ENCODE results near the gene MIPOL1. TPM values are rescaled to one million over a fixed set of nuclear protein-coding genes. Genes with fewer than 3 reads are reported as not detected.
A peak's percentile ranks its signal among the peaks of the same experiment; 100 is the strongest.
"Not testable (repeated sequence)": the region's sequence is repeated elsewhere in the genome, so short reads cannot be mapped to it uniquely, and the experiment has no call there.

The MIPOL1 gene
- total and polyA plus RNA-seq, 2 of the 4 experiments (the other 2 are of a cell fraction), result 2.7 to 5.9 TPM

DNA sequence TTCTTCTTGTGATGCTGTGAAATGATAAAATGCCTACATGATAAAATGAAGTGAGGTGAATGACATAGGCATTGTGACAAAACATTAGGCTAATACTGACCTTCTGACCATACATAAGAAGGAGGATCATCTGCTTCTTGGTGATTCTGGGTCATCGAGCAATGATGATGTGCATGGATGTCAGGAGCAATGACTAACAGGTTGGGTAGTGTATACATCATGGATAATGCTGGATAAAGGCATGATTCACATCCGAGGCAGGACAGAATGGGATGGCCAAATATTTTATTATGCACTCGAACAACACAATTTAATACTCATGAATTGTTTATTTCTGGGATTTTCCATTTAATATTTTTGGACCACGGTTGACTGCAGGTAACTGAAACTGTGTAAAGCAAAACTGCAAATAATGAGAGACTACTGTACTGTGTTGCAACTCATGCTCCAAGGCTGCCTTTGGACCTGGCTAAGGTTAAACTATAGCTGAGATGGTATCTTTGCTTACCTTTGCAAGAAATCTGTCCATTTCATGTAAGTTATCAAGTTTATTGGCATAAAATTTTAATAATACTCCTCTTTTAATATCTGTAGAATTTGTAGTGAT lies 17.7 kb upstream of the MIPOL1 start:
- dilution Hi-C loops (cut with HindIII; ENCODE audit: low sequenced_read_pairs, unreplicated experiment) (no loop called here), intact Hi-C loops (cut with micrococcal nuclease) (no loop called here), in situ Hi-C loops (cut with MboI; ENCODE audit: low sequenced_read_pairs) (no loop called here)
- TF ChIP-seq FOS (IDR thresholded peaks at IDR 0.05; ENCODE audit: low read depth, low read length), result peak; percentile 44; the same call in 1 of the 2 replicates
- TF ChIP-seq, protein P1, sequence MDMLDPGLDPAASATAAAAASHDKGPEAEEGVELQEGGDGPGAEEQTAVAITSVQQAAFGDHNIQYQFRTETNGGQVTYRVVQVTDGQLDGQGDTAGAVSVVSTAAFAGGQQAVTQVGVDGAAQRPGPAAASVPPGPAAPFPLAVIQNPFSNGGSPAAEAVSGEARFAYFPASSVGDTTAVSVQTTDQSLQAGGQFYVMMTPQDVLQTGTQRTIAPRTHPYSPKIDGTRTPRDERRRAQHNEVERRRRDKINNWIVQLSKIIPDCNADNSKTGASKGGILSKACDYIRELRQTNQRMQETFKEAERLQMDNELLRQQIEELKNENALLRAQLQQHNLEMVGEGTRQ (IDR thresholded peaks at IDR 0.05; ENCODE audit: low read depth, low read length), result no peak
- H2AK5ac ChIP-seq (ENCODE audit: low read depth, low read length), result no peak overlapping the region
- H2AFZ ChIP-seq (replicated peaks; ENCODE audit: low read length, poor library complexity), result no peak overlapping the region
- H3K9me3 ChIP-seq (ENCODE audit: control insufficient read depth, insufficient read depth, low read length), result no peaks in the 10 kb centered on the region
- no peak overlapping the region for H3K4me3 ChIP-seq (ENCODE audit: insufficient read depth, low read depth, low read length)
- no peak overlapping the region for H2BK120ac ChIP-seq (ENCODE audit: low read depth, low read length)
- no CpG with 5 or more reads among the region's 4 CpGs for WGBS, 2 experiments (ENCODE audit: extremely low coverage in 2 of 2, insufficient read length in 1 of 2)
- BruUV-seq (replicated peaks), result no TSS peak
- no peaks in the 10 kb centered on the region for H3K79me1 ChIP-seq (ENCODE audit: low read depth in 1 of 2, low read length in 2 of 2)
- H4K8ac ChIP-seq (ENCODE audit: low read depth in 2 of 2, low read length in 2 of 2), result no peak overlapping the region
- no peaks in the 10 kb centered on the region for H3K9me1 ChIP-seq (ENCODE audit: insufficient read depth, low read length)
- no peaks in the 10 kb centered on the region for H3K4me1 ChIP-seq (ENCODE audit: control insufficient read depth, insufficient read depth, low read length)
- no peaks in the 10 kb centered on the region for H3K36me3 ChIP-seq (ENCODE audit: control insufficient read depth, insufficient read depth, low read length)
- H2AK9ac ChIP-seq (replicated peaks; ENCODE audit: low read depth, low read length, poor library complexity), result no peak overlapping the region
- H2BK15ac ChIP-seq (ENCODE audit: low read depth, low read length), result no peak overlapping the region
- H4K91ac ChIP-seq (ENCODE audit: insufficient read depth, low read depth, low read length), result no peak overlapping the region
- no peaks in the 10 kb centered on the region for H4K20me1 ChIP-seq (ENCODE audit: insufficient read depth, low read length)
- ATAC-seq (ENCODE audit: low read depth) (peak; percentile 65), DNase-seq (peak; percentile 86)
- H2BK20ac ChIP-seq (ENCODE audit: low read depth, low read length), result no peak overlapping the region
- H3K9ac ChIP-seq (ENCODE audit: low read depth, low read length), result no peak overlapping the region
- H3K27me3 ChIP-seq (ENCODE audit: control insufficient read depth, insufficient read depth, low read length), result no peaks in the 10 kb centered on the region
- no peak overlapping the region for H3K56ac ChIP-seq (ENCODE audit: extremely low read depth, insufficient read depth, low read length)
- CTCF ChIA-PET, result no interaction called here
- POLR2A ChIA-PET (ENCODE audit: unreplicated experiment), result no interaction called here
- H3K4me2 ChIP-seq (ENCODE audit: low read depth, low read length), result peak overlapping the region; percentile 7; the same call in 1 of the 2 replicates
- no peak overlapping the region for H2BK5ac ChIP-seq (ENCODE audit: low read depth, low read length, poor library complexity, severe bottlenecking)
- H3K18ac ChIP-seq (ENCODE audit: low read depth, low read length), result no peak overlapping the region
- H3K4ac ChIP-seq (ENCODE audit: low read depth, low read length), result no peak overlapping the region
- H3K14ac ChIP-seq (replicated peaks; ENCODE audit: low read depth, low read length), result no peak overlapping the region
- H3K23ac ChIP-seq (ENCODE audit: low read depth, low read length), result no peak overlapping the region
- no peak overlapping the region for H4K5ac ChIP-seq (ENCODE audit: low read depth, low read length)
- no peak overlapping the region for H3K27ac ChIP-seq (ENCODE audit: insufficient read depth, low read length)

DNA sequence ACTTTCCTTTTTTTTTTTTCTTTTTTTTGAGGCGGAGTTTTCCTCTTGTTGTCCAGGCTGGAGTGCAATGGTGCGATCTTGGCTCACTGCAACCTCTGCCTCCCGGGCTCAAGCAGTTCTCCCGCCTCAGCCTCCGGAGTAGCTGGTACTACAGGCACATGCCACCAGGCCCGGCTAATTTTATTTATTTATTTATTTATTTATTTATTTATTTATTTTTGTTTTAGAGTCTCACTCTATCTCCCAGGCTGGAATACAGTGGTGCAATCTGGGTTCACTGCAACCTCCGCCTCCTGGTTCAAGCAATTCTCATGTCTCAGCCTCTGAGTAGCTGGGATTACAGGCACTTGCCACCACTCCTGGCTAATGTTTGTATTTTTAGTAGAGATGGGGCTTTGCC lies 16.9 kb upstream of the MIPOL1 start:
- H2AK9ac ChIP-seq (replicated peaks; ENCODE audit: low read depth, low read length, poor library complexity); H2BK120ac ChIP-seq (ENCODE audit: low read depth, low read length); H3K4me1 ChIP-seq (ENCODE audit: control insufficient read depth, insufficient read depth, low read length); H3K79me1 ChIP-seq (ENCODE audit: low read depth in 1 of 2, low read length in 2 of 2); H3K27ac ChIP-seq (ENCODE audit: insufficient read depth, low read length); intact Hi-C loops (cut with micrococcal nuclease); BruUV-seq (replicated peaks); H2BK5ac ChIP-seq (ENCODE audit: low read depth, low read length, poor library complexity, severe bottlenecking); H2BK15ac ChIP-seq (ENCODE audit: low read depth, low read length); H3K14ac ChIP-seq (replicated peaks; ENCODE audit: low read depth, low read length); CTCF ChIA-PET; H3K23ac ChIP-seq (ENCODE audit: low read depth, low read length); H3K56ac ChIP-seq (ENCODE audit: extremely low read depth, insufficient read depth, low read length); H2AFZ ChIP-seq (replicated peaks; ENCODE audit: low read length, poor library complexity); H3K4ac ChIP-seq (ENCODE audit: low read depth, low read length); in situ Hi-C loops (cut with MboI; ENCODE audit: low sequenced_read_pairs); H3K4me2 ChIP-seq (ENCODE audit: low read depth, low read length); H3K9me1 ChIP-seq (ENCODE audit: insufficient read depth, low read length); POLR2A ChIA-PET (ENCODE audit: unreplicated experiment); H3K4me3 ChIP-seq (ENCODE audit: insufficient read depth, low read depth, low read length); ATAC-seq (ENCODE audit: low read depth); H3K18ac ChIP-seq (ENCODE audit: low read depth, low read length); H4K8ac ChIP-seq (ENCODE audit: low read depth in 2 of 2, low read length in 2 of 2); dilution Hi-C loops (cut with HindIII; ENCODE audit: low sequenced_read_pairs, unreplicated experiment); H3K9me3 ChIP-seq (ENCODE audit: control insufficient read depth, insufficient read depth, low read length); DNase-seq; H4K5ac ChIP-seq (ENCODE audit: low read depth, low read length); H4K20me1 ChIP-seq (ENCODE audit: insufficient read depth, low read length); H3K36me3 ChIP-seq (ENCODE audit: control insufficient read depth, insufficient read depth, low read length); H3K9ac ChIP-seq (ENCODE audit: low read depth, low read length); H3K27me3 ChIP-seq (ENCODE audit: control insufficient read depth, insufficient read depth, low read length); H4K91ac ChIP-seq (ENCODE audit: insufficient read depth, low read depth, low read length); H2BK20ac ChIP-seq (ENCODE audit: low read depth, low read length); H2AK5ac ChIP-seq (ENCODE audit: low read depth, low read length): not testable (repeated sequence)
- 100% methylated on average over 1 of the region's 7 CpGs; no CpG with 5 or more reads in 1 of the 2 experiments for WGBS, 2 experiments (ENCODE audit: extremely low coverage in 2 of 2, insufficient read length in 1 of 2)
